Measurements from ENCODE around the gene PIGN. TPM values are rescaled to one million over a fixed set of nuclear protein-coding genes. Genes with fewer than 3 reads are reported as not detected.

Gene PIGN
- polyA plus RNA-seq, 1 donor from 2014 or later, result 14.7 TPM

DNA sequence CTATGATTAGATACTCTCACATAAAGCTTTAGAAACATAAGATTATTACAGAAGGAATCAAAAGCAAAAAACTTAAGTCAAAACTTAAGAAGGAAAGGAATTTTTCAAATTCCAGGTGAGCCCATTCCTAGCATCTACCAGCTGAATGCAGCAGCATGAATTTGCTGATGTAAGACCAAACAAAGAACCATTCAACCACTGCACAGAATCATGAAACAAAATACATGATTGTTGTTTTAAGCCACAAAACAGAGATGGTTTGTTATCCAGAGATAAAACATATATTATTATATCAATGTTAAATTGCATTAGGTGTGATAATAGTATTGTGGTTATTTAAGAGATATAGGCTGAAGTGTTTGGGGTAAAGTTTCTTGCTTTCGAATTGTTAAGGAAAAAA lies 29.0 kb downstream of the PIGN start:
- Mint-ChIP-seq H3K36me3 (peaks cover 13% of the 10 kb centered on the region), H3K27me3 (no peaks in the 10 kb centered on the region), H3K27ac (no peak overlapping the region), H3K4me3 (no peak overlapping the region), H3K4me1 (peaks cover 0 to 5% (median 4%) of the 10 kb centered on the region in 3 donors), H3K9me3 (no peaks in the 10 kb centered on the region)

DNA sequence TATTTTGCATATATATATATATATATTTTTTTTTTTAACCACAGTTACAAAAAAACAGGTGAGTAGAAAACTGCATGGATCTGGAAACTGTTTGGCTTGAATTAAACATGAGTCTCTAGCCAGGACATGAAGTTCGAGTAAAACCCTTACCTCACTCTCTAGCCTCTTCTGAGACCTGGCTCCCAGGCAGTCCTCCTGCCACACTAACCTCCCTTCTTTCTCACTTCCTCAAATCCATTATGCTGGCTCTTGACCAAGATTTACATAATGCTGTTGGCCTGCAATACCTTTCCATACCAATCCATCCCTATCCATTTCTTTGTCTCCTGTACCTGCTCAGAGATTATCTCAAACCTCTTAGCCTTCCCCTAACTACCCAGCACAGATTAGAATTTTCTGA lies 34.0 kb downstream of the PIGN start:
- H3K4me3 Mint-ChIP-seq, result no peak overlapping the region
- no peaks in the 10 kb centered on the region for H3K9me3 Mint-ChIP-seq
- H3K4me1 Mint-ChIP-seq, result peaks cover 0 to 4% (median 3%) of the 10 kb centered on the region in 3 donors
- H3K27ac Mint-ChIP-seq, result no peak overlapping the region
- no peaks in the 10 kb centered on the region for H3K27me3 Mint-ChIP-seq
- peaks cover 11% of the 10 kb centered on the region for H3K36me3 Mint-ChIP-seq

DNA sequence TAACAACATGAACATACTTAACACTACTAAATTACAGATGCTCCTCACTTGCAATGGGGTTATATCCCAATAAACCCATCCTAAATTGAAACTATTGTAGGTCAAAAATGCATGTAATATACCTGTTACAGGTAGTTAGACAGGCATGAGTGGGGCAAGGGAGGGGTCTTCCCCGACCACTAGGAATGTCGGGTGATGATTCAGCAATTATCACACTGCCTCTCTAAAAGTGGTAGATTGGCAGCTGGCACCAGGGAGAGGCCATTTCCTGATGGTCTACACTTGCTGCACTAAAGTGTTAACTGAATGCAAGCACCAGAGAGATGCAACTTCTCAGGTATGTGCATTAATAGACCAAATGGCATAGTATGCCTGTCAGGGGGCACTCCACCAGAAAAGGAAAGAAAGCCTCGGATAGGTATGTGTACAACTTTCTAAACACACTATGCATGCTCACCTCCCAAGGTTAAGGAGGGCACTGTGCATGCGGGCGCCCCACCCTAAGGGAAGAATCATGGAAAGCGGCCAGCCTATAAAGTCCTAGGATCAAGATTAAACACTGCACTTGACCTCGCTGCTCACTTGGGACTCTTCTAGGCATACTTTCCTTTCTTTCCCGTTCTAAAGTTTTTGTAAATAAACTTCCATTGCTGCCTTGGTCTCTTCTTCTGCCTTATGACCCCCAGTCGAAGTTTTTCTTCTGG lies 35.6 kb downstream of the PIGN start:
- H3K4me3 Mint-ChIP-seq, result no peak overlapping the region
- no peak overlapping the region for H3K27ac Mint-ChIP-seq
- peaks cover 0 to 4% (median 3%) of the 10 kb centered on the region in 3 donors for H3K4me1 Mint-ChIP-seq
- H3K9me3 Mint-ChIP-seq, result no peaks in the 10 kb centered on the region
- H3K27me3 Mint-ChIP-seq, result no peaks in the 10 kb centered on the region
- H3K36me3 Mint-ChIP-seq, result peaks cover 6% of the 10 kb centered on the region

DNA sequence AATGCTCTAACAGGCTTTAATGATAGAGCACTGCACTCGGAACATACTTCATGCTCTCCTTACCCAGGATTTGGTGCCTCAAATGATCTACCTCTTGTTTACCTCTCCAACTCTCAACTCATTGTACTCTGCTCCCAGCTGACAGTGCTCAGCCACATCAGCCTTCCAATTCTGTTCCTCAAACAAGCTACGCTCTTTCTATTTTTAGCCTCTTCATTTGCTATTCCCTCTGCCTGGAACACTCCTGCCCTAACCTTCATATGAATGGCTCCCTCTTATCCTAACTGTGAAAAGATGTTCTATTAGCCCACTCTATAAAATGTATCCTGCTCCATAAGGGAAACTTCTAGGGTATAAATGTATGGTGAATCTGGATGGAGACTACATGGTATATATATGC lies 42.5 kb downstream of the PIGN start:
- Mint-ChIP-seq H3K27me3 (no peaks in the 10 kb centered on the region), H3K36me3 (peaks cover 3% of the 10 kb centered on the region), H3K9me3 (no peaks in the 10 kb centered on the region), H3K27ac (no peak overlapping the region), H3K4me1 (peaks cover 0 to 2% (median 0%) of the 10 kb centered on the region in 3 donors), H3K4me3 (no peak overlapping the region)

DNA sequence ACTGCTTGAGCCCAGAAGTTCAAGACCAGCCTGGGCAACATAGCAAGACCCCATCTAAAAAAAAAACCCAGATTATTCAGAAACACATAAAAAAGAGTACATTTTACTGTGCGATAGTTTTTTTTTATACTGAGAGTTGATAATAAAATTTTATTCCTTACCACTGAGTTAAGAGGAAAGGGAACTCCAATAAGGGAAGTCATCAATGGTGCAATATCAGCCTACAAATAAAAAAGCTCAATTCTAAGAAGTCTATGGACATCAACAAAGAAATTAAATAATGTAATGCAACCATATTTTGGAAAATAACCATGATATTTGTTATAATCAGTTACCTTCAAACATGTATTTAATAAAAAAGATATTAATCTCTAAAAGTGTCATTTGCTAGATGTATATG lies 46.6 kb downstream of the PIGN start:
- Mint-ChIP-seq H3K36me3 (peaks cover 5% of the 10 kb centered on the region), H3K4me1 (peaks cover 0 to 2% (median 0%) of the 10 kb centered on the region in 3 donors), H3K9me3 (no peaks in the 10 kb centered on the region)

DNA sequence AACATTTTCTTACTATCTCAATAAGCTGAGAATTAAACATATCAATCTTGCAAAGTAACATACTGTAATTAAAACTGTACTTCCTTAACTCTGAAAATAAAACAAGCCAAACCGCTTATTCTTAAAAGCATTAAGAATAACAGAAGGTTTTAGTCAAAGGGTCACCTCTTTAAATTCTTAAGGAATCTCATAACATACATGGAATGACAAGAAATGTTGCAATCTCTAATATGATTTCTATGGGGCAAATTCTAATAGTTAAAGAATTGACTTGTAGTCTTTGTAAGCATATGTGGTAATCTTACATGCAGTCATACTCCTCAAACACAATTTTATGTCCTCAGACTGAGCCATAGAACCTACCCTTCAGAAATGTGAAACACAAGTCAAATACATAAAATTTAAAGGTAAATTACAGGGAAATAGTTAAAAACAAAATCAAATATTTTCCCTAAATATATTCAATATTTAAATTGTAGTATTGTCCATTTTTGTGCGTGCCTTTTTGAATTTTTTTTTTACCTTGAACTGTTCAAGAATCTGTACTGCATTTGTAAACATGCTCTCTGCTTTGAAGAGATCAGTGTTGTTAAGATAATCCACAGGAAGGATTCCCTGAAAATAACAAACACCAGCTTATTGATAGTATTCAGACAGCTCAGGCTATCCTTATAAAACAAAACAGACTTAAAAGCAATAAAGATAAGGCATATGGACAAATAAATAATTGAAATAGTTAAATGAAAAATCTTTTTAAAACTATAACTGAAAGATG lies 48.2 kb downstream of the PIGN start:
- Mint-ChIP-seq H3K9me3 (no peaks in the 10 kb centered on the region), H3K27ac (no peak overlapping the region), H3K4me1 (no peaks in the 10 kb centered on the region), H3K36me3 (peaks cover 2% of the 10 kb centered on the region), H3K27me3 (no peaks in the 10 kb centered on the region), H3K4me3 (no peak overlapping the region)

More for the DNA sequence above, 46.6 kb downstream of the PIGN start:
- H3K27ac Mint-ChIP-seq, result no peak overlapping the region
- H3K27me3 Mint-ChIP-seq, result no peaks in the 10 kb centered on the region
- no peak overlapping the region for H3K4me3 Mint-ChIP-seq

DNA sequence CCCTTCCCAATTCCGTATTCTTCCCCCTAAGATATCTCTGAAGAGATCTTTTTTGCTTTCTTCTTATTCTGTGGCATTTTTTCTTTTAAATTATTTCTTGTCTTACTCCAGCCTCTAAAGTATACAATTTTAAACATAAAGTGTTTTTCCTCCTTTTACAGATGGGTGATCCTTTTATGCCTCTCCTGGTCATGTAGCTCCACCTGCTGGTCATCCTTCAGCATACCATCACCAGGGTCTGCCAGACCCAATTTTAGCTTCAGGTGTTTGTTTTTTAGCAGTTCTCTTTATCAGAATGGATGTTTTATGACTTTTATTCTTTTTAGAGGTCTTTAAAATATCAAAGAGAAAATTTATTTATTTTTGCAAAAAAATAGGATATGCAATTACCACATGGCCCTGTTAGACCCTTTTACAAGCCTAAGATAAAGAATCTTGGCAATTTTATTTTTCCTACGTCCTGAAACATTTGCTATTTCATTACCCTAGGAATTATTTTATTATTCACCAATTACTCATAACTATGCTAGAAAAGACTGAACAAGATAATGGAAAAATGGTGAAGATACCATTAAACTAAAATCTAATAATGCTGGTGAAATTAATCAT lies 55.5 kb downstream of the PIGN start:
- H3K27ac Mint-ChIP-seq, result no peak overlapping the region
- no peak overlapping the region for H3K4me3 Mint-ChIP-seq
- no peaks in the 10 kb centered on the region for H3K27me3 Mint-ChIP-seq
- H3K9me3 Mint-ChIP-seq, result no peaks in the 10 kb centered on the region
- no peaks in the 10 kb centered on the region for H3K36me3 Mint-ChIP-seq
- H3K4me1 Mint-ChIP-seq, result no peaks in the 10 kb centered on the region

DNA sequence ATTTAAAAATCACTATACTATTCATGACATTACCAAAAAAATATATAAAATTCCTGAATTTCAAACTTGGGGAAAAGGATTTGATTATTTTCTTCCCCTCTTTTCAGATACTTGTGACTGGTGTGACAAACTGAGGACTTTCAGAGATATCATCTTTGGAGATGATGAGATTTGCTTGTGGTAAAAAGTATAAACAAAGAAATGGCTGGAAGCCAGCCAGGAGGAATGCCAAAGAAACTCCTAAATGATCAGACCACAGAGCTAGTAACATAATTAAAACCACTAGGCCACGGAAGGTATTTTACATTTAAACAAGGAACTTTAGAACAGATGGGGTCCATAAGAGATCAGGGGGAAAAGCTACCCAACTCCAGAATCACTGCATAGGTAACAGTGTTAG lies 58.7 kb downstream of the PIGN start:
- Mint-ChIP-seq H3K36me3 (no peaks in the 10 kb centered on the region), H3K27me3 (no peaks in the 10 kb centered on the region), H3K4me1 (no peaks in the 10 kb centered on the region), H3K27ac (no peak overlapping the region), H3K9me3 (no peaks in the 10 kb centered on the region), H3K4me3 (no peak overlapping the region)

DNA sequence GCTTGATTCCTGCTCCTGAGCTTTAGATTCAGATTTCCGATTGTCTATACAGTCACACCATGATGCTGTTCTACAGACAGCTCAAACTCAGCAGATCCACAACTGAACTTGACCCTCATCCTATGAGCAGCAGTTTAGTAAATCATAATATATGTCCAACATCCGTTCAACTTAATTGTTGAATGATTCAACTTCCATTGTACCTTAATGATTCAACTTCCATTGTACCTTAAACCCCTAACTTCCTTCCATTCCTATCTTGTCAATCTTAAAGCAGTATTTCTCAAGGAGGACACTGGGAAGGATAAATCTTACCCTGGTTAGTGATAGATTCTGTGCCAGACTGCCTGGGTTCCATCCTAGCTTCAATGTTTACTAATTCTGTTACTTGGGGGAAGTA lies 60.1 kb downstream of the PIGN start:
- no peak overlapping the region for H3K4me3 Mint-ChIP-seq
- H3K27me3 Mint-ChIP-seq, result no peaks in the 10 kb centered on the region
- H3K27ac Mint-ChIP-seq, result no peak overlapping the region
- H3K9me3 Mint-ChIP-seq, result no peaks in the 10 kb centered on the region
- no peaks in the 10 kb centered on the region for H3K4me1 Mint-ChIP-seq
- peaks cover 1% of the 10 kb centered on the region for H3K36me3 Mint-ChIP-seq

DNA sequence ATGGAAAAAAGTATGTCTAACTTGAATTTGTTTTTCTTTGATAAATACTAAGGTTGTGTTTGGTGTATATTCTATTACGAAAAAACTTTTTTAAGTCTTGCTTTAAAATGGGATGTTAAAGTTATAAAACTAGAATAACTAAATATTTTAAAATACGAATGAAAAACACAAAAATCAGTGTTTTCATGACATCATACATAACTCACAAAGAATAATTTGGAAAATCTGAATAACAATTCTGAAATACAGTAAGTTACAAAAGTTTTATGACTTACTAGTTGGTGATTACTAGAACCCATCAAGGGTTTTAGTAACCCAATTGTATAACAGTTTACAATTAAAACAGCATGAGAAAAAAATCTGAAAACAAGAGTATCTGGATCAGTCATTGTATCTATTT lies 61.2 kb downstream of the PIGN start:
- Mint-ChIP-seq H3K36me3 (peaks cover 3% of the 10 kb centered on the region), H3K9me3 (no peaks in the 10 kb centered on the region), H3K27me3 (no peaks in the 10 kb centered on the region), H3K4me1 (no peaks in the 10 kb centered on the region), H3K27ac (no peak overlapping the region), H3K4me3 (no peak overlapping the region)

DNA sequence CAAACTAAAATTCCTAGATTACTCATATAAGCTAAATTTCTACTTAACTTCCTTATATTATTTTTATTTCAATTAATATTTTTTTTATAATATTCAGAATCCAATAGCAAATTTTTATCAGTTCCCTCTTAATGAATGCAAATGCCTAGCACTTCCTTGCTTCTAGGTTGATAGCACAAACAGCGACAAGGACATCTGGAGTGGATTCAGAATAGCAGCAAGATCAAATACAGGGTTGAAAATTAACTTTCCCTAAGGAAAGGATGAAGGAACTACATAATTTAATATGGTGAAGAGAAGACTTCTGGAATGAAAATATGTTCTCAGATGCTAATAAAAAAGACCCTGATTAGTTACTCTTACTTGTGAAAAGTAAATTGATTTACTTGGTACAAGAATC lies 64.5 kb downstream of the PIGN start:
- Mint-ChIP-seq H3K4me3 (no peak overlapping the region), H3K36me3 (peaks cover 5% of the 10 kb centered on the region), H3K27me3 (no peaks in the 10 kb centered on the region), H3K4me1 (no peaks in the 10 kb centered on the region), H3K27ac (no peak overlapping the region), H3K9me3 (no peaks in the 10 kb centered on the region)

DNA sequence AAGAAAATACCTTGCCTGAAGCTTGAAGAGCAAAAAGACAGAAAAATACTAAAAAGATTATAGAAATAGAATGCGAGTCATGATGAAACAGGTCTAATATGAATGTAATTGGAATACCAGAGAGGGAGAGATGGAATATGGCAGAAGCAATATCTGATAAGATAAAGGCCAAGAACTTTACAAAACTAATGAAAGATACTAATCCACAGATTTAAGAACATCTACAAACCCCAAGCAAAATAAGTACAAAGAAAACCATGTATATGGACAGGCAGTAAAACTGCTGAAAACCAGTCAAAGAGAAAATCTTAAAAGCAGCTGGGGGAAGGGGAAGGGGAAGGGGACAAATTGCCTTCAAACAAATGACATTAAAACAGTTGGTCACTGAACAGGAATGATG lies 67.0 kb downstream of the PIGN start:
- Mint-ChIP-seq H3K27ac (no peak overlapping the region), H3K36me3 (peaks cover 5% of the 10 kb centered on the region), H3K4me1 (no peaks in the 10 kb centered on the region), H3K9me3 (no peaks in the 10 kb centered on the region), H3K27me3 (no peaks in the 10 kb centered on the region), H3K4me3 (no peak overlapping the region)

DNA sequence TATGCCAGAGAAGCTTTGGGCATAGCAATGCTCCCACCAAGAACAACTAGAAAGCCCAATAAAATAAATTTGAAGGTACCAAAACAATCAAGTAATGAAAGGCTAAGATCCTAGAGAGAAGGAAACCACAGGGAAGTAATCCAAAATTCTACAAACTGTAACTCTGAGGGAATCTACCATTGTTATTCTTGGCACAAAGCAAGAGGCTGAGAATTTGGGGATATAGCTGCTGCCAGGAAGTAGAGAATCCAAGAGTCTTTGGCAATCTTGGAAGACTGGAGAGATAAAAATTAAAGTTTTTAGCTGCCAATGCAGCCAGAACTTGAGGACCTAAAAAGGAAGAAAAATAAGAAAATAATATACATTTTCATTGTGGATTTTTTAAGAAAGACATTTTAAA lies 68.5 kb downstream of the PIGN start:
- Mint-ChIP-seq H3K36me3 (peaks cover 8% of the 10 kb centered on the region), H3K27ac (no peak overlapping the region), H3K9me3 (no peaks in the 10 kb centered on the region), H3K4me1 (no peaks in the 10 kb centered on the region), H3K27me3 (no peaks in the 10 kb centered on the region), H3K4me3 (no peak overlapping the region)

DNA sequence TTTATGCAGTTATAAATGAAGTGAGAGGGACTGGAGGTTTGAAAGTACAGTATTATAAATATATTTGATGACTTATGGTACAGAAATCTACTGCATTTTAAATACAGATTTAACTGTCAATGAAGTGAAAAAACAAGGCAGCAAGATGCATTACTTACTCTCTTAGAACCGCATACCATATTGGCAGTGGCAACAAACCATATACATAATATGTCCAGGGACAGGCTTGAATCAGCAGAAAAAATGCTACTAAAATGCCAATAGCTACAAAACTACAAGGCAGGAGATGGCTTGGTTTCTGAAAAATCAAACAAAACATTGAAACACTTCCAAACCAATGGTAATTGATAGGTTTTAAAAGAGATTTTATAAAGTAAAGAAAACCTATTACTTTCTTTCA lies 77.2 kb downstream of the PIGN start:
- no peak overlapping the region for H3K27ac Mint-ChIP-seq
- no peaks in the 10 kb centered on the region for H3K4me1 Mint-ChIP-seq
- H3K27me3 Mint-ChIP-seq, result no peaks in the 10 kb centered on the region
- H3K9me3 Mint-ChIP-seq, result no peaks in the 10 kb centered on the region
- H3K36me3 Mint-ChIP-seq, result peaks cover 9% of the 10 kb centered on the region
- H3K4me3 Mint-ChIP-seq, result no peak overlapping the region

DNA sequence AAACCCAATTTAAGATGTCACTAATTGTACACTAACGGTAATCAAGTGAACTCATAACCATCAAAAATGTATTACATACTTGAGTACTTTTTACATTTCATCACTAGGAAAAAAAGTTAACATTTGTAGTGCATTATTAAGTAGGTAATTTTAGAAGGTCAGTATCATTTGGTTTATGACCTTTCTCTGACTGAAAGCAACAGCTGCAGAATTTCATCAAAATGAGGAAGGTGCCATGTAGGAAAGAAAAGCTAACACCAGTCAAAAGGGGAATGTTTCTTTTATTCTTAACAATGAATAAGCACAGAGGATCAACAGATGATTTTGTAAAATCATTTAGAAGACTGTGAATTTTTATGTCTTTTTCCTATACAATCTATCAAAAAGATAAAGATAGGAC lies 79.0 kb downstream of the PIGN start:
- no peaks in the 10 kb centered on the region for H3K4me1 Mint-ChIP-seq

DNA sequence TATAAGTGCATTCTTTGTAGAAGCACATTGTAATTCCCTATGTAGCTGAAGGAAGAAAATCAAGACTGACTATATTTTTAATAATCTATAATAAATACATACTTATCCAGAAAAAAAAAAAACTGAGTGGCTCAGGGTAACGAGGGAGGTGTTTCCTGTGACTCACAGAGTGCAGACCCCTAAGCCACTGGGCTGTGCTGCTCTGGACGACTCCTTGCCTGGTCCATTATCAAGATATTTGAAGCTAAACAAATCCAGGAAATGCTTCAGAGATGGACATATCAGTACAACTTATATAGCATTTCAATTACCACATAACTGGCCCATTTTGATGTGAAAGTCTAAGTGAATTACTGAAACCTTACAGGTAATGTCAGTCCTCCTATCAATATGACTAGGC lies 80.6 kb downstream of the PIGN start:
- H3K27ac Mint-ChIP-seq, result no peak overlapping the region
- H3K4me1 Mint-ChIP-seq, result no peaks in the 10 kb centered on the region
- H3K36me3 Mint-ChIP-seq, result peaks cover 10% of the 10 kb centered on the region
- no peaks in the 10 kb centered on the region for H3K9me3 Mint-ChIP-seq
- H3K27me3 Mint-ChIP-seq, result no peaks in the 10 kb centered on the region
- H3K4me3 Mint-ChIP-seq, result no peak overlapping the region

More for the DNA sequence above, 79.0 kb downstream of the PIGN start:
- H3K27me3 Mint-ChIP-seq, result no peaks in the 10 kb centered on the region
- H3K27ac Mint-ChIP-seq, result no peak overlapping the region
- peaks cover 6% of the 10 kb centered on the region for H3K36me3 Mint-ChIP-seq
- no peaks in the 10 kb centered on the region for H3K9me3 Mint-ChIP-seq
- H3K4me3 Mint-ChIP-seq, result no peak overlapping the region
